ENCODE results near the gene RPH3AL. TPM values are rescaled to one million over a fixed set of nuclear protein-coding genes. Genes with fewer than 3 reads are reported as not detected.

RPH3AL gene
- total RNA-seq, 4 donors from 2014 or later: 24.3 to 90.5 (median 47.2) TPM

DNA sequence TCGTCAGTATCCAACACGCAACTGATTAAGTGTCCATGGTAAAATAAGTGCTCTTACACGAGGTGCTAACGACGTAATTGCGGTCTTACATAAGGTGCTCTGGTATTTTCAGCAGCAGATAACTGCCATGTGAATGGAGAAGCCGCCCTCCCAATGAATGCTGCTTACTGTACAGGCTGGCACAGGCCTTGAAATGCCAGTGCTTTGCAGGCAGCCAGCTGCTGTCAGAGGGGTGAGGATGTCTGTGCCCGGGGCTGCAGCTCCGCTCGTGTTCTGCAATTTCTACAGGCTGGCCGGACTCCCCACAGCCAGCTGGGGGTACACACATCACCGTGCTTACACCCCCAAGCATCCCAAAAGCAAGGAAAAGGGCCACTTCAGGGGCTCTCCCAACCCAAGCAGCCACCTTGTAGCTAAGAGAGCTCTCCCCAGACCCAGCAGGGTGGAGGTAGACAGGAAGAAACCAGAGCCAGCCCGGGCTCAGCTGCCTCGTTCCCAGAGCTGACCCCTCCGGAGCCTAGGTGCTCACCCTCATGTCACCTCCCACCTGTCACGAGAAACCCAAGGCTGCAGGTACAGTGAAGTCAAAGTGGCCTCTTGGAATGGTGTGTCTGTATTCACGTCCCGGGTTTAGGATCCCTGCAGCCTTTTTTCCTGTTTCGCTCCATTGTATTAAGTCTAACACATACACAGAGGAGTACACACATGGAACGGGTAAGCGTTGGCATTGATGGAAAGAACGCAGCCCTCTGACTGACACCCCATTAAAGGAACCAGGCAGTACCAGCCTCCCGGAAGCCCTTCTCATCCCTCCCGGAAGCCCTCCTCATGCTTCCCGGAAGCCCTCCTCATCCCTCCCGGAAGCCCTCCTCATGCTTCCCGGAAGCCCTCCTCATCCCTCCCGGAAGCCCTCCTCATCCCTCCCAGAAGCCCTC lies 27.2 kb upstream of the RPH3AL start:
- no peak for DNase-seq
- in situ Hi-C loops (cut with MboI; ENCODE audit: low pct_ligation_motif_present in 1 of 4, low pct_unique_long_range_greater_than_20kb in 1 of 4, low sequenced_read_pairs in 3 of 4) (no loop called here), intact Hi-C loops (cut with DNase I; ENCODE audit: low total_unique reads) (no loop called here)
- H3K27ac ChIP-seq: no peak overlapping the region
- H3K27me3 ChIP-seq: no peaks in the 10 kb centered on the region
- 86 to 96% methylated on average over 5 to 28 of the region's 28 CpGs for WGBS, 2 donors (ENCODE audit: low coverage in 1 of 2)
- H3K36me3 ChIP-seq: no peaks in the 10 kb centered on the region
- no peak overlapping the region for H3K4me3 ChIP-seq
- TF ChIP-seq, protein P1, sequence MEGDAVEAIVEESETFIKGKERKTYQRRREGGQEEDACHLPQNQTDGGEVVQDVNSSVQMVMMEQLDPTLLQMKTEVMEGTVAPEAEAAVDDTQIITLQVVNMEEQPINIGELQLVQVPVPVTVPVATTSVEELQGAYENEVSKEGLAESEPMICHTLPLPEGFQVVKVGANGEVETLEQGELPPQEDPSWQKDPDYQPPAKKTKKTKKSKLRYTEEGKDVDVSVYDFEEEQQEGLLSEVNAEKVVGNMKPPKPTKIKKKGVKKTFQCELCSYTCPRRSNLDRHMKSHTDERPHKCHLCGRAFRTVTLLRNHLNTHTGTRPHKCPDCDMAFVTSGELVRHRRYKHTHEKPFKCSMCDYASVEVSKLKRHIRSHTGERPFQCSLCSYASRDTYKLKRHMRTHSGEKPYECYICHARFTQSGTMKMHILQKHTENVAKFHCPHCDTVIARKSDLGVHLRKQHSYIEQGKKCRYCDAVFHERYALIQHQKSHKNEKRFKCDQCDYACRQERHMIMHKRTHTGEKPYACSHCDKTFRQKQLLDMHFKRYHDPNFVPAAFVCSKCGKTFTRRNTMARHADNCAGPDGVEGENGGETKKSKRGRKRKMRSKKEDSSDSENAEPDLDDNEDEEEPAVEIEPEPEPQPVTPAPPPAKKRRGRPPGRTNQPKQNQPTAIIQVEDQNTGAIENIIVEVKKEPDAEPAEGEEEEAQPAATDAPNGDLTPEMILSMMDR (IDR thresholded peaks at IDR 0.05): no peak
- no peak for TF ChIP-seq POLR2AphosphoS5 (IDR thresholded peaks at IDR 0.05)
- TF ChIP-seq POLR2A (IDR thresholded peaks at IDR 0.05): no peak
- TF ChIP-seq EP300 (IDR thresholded peaks at IDR 0.05; ENCODE audit: low read depth): no peak
- no peaks in the 10 kb centered on the region for H3K9me3 ChIP-seq
- peaks cover 0 to 6% (median under 1%) of the 10 kb centered on the region in 4 donors for H3K4me1 ChIP-seq

DNA sequence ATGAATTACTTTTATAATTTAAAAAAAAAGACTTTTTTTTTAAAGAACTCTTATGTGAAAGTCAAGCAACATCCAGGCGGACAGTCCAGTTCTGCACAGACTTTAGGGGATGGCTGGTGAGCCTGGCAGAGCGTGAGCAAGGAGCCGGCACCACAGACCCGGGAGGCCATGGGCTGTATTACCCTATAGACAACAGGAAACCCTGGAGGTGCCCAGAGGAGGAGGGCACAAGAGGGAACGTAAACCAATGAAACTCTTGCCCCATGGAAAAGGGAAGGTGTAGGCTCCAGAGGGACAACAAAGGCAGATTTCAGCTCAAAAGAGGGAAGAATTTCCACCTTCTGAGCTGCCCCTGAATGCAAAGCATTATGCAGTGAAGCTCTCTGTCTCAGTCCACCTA lies 25.5 kb upstream of the RPH3AL start:
- Histone ChIP-seq H3K27ac (no peak overlapping the region), H3K4me3 (no peak overlapping the region), H3K36me3 (no peaks in the 10 kb centered on the region), H3K27me3 (no peaks in the 10 kb centered on the region), H3K9me3 (no peaks in the 10 kb centered on the region), H3K4me1 (peaks cover 0 to 6% (median 0%) of the 10 kb centered on the region in 4 donors)
- TF ChIP-seq POLR2AphosphoS5 (IDR thresholded peaks at IDR 0.05) (no peak), EP300 (IDR thresholded peaks at IDR 0.05; ENCODE audit: low read depth) (no peak)
- intact Hi-C loops (cut with DNase I; ENCODE audit: low total_unique reads): no loop called here
- 81 to 90% methylated on average over 3 to 5 of the region's 5 CpGs for WGBS, 2 donors (ENCODE audit: low coverage in 1 of 2)
- no peak for DNase-seq
- in situ Hi-C loops (cut with MboI; ENCODE audit: low pct_ligation_motif_present in 1 of 4, low pct_unique_long_range_greater_than_20kb in 1 of 4, low sequenced_read_pairs in 3 of 4): no loop called here

DNA sequence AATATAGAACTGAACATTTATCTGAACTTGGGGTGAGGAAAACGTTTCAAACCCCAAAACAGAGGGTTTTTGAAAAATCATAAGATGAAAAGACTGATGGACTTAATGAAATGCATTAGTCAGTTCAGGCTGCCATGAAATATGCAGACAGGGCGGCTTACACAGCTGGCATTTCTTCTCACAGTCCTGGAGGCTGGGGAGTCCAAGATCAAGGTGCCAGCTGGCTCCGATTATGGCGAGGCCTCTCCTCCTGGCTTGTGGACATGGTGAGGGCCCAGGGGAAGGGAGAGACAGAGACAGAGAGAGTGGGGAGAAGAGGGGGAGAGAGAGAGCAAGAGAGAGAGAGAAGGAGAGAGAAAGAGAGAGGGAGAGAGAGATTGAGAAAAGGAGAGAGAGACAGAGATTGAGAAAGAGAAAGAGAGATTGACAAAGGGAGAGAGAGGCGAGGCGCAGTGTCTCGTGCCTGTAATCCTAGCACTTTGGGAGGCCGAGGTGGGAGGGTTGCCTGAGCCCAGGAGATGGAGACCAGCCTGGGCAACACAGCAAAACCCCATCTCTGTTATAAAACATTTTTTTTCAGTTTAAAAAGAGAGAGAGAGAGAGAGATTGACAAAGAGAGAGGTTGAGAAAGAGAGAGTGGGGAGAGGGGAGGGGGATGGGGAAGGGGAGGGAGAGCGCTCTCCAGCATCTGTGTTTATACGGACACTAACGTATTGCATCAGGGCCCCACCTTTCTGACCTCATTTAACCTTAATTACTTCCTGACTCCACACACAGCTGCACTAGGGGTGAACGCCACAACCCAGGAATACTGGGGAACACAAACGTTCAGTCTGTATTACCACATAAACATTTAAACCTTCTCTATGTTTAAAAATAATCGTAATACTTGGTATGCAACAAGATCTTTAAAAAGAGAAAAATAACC lies 24.6 kb upstream of the RPH3AL start:
- Histone ChIP-seq H3K4me3 (no peak overlapping the region), H3K9me3 (no peaks in the 10 kb centered on the region), H3K27me3 (no peaks in the 10 kb centered on the region), H3K36me3 (no peaks in the 10 kb centered on the region), H3K27ac (peak overlapping the region in 1 of 4 donors; percentile 12), H3K4me1 (peaks cover 0 to 12% (median 3%) of the 10 kb centered on the region in 4 donors)
- 50 to 55% methylated on average over 12 to 14 of the region's 14 CpGs for WGBS, 2 donors (ENCODE audit: low coverage in 1 of 2)
- in situ Hi-C loops (cut with MboI; ENCODE audit: low pct_ligation_motif_present in 1 of 4, low pct_unique_long_range_greater_than_20kb in 1 of 4, low sequenced_read_pairs in 3 of 4) (no loop called here), intact Hi-C loops (cut with DNase I; ENCODE audit: low total_unique reads) (no loop called here)
- no peak for DNase-seq
- no peak for TF ChIP-seq EP300 (IDR thresholded peaks at IDR 0.05; ENCODE audit: low read depth)

DNA sequence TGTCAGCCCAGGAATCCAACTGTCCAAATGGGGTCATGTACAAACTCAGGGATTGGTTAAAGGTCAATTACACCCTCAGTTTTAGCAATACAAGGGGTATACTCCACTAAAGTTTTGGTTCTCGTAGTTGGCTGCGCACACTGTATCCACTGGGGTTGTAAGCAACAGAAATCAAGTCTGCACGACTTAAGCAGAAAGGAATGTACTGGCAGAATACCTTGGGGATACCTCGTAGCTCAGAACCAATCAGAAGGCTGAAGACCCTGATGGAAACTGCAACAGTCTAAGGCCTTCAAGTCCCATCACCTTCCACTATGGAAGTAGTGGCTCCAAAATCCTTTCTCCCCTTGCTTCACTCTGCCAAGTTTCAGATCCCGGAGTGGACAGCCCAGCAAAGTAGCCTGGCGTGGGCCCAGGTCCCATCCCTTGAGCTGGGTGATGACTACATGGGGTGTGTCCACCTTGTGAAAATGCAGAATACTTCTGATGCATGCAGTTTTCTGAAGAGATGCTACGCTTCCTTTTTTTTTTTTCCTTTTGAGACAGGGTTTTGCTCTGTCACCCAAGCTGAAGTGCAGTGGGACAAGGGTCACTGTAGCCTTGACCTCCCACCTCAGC lies 21.1 kb upstream of the RPH3AL start:
- Histone ChIP-seq H3K9me3 (no peaks in the 10 kb centered on the region), H3K27ac (no peak overlapping the region), H3K4me3 (no peak overlapping the region), H3K4me1 (peaks cover 0 to 16% (median 4%) of the 10 kb centered on the region in 4 donors), H3K27me3 (no peaks in the 10 kb centered on the region), H3K36me3 (no peaks in the 10 kb centered on the region)
- WGBS, 2 donors (ENCODE audit: low coverage in 1 of 2): 73 to 90% methylated on average over 2 to 7 of the region's 7 CpGs
- intact Hi-C loops (cut with DNase I; ENCODE audit: low total_unique reads): no loop called here
- TF ChIP-seq POLR2AphosphoS5 (IDR thresholded peaks at IDR 0.05) (no peak), EP300 (IDR thresholded peaks at IDR 0.05; ENCODE audit: low read depth) (no peak), POLR2A (IDR thresholded peaks at IDR 0.05) (no peak)
- TF ChIP-seq, protein P1 (IDR thresholded peaks at IDR 0.05): no peak
- in situ Hi-C loops (cut with MboI; ENCODE audit: low pct_ligation_motif_present in 1 of 4, low pct_unique_long_range_greater_than_20kb in 1 of 4, low sequenced_read_pairs in 3 of 4): no loop called here
- DNase-seq: no peak

Data from transverse colon (tissue), 4 donors.